ENCODE measurements around the gene GEN1.

DNA sequence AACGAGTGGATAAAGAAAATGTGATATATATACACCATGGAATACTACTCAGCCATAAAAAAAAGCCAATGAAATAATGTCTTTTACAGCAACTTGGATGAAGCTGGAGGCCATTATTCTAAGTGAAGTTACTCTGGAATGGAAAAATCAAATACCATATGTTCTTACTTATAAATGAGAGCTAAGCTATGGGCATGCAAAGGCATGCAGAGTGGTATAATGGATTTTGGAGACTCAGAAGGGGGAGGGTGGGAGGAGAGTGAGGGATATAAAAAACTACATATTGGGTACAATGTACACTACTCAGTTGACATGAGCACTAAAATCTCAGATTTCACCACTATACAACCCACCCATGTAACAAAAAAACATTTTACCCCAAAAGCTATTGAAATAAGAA, 60.7 kb downstream of the GEN1 start:
- no peak for TF ChIP-seq CHD4 (IDR thresholded peaks at IDR 0.05)
- TF ChIP-seq SIN3A (IDR thresholded peaks at IDR 0.05; ENCODE audit: low read depth, low read length), result no peak
- TF ChIP-seq EZH2 (IDR thresholded peaks at IDR 0.05; ENCODE audit: borderline replicate concordance, control insufficient read depth, low read depth, low read length), result no peak
- no peak for TF ChIP-seq ETV6 (conservative IDR thresholded peaks at IDR 0.05 in 1 of 2, IDR thresholded peaks at IDR 0.05 in 1 of 2; ENCODE audit: borderline replicate concordance in 1 of 2, low read depth in 1 of 2)
- no peak for TF ChIP-seq BRCA1 (IDR thresholded peaks at IDR 0.05; ENCODE audit: low read depth, low read length)
- TF ChIP-seq BCLAF1 (IDR thresholded peaks at IDR 0.05), result no peak
- TF ChIP-seq MYC (IDR thresholded peaks at IDR 0.05; ENCODE audit: insufficient read depth, insufficient read length, insufficient replicate concordance, low read length, severe bottlenecking), result no peak
- no peak for TF ChIP-seq POLR2AphosphoS5 (IDR thresholded peaks at IDR 0.05; ENCODE audit: low read length)
- TF ChIP-seq NR2F1 (conservative IDR thresholded peaks at IDR 0.05), result no peak
- no peak for TF ChIP-seq CTCF (IDR thresholded peaks at IDR 0.05 in 2 of 3, conservative IDR thresholded peaks at IDR 0.05 in 1 of 3; ENCODE audit: control insufficient read depth in 2 of 3, extremely low read depth in 1 of 3, insufficient read depth in 1 of 3, low read depth in 3 of 3, low read length in 3 of 3)
